Ammon's horn (tissue), 1 donor: ENCODE measurements around the gene CACNA1D.

Source experiments
- DNase-seq: peaks from one replicate; pipeline ENCODE4 v3.0.0-alpha.2; 2016; ENCODE audit warnings: low spot score

Gene CACNA1D

GRCh38 chr3:53822331-53822741 lies 327.9 kb downstream of the CACNA1D start:
- DNase-seq: no peak

- DNase-seq: no peak
Observed at GRCh38 chr3:53823026-53823955, 328.9 kb downstream of the CACNA1D start.

GRCh38 chr3:53823956-53824657 lies 329.7 kb downstream of the CACNA1D start:
- DNase-seq: no peak

GRCh38 chr3:53824795-53825194 lies 330.4 kb downstream of the CACNA1D start:
- no peak for DNase-seq

GRCh38 chr3:53826048-53826447 lies 331.6 kb downstream of the CACNA1D start:
- no peak for DNase-seq

GRCh38 chr3:53828581-53828980 lies 334.2 kb downstream of the CACNA1D start:
- DNase-seq: no peak

GRCh38 chr3:53829605-53830004 lies 335.2 kb downstream of the CACNA1D start:
- DNase-seq: no peak

- no peak for DNase-seq
Observed at GRCh38 chr3:53830944-53831343, 336.5 kb downstream of the CACNA1D start.

GRCh38 chr3:53833053-53833645 lies 338.7 kb downstream of the CACNA1D start:
- DNase-seq: no peak

- DNase-seq: no peak
Observed at GRCh38 chr3:53833700-53834099, 339.3 kb downstream of the CACNA1D start.

- no peak for DNase-seq
Observed at GRCh38 chr3:53834429-53835095, 340.2 kb downstream of the CACNA1D start.

GRCh38 chr3:53835257-53835656 lies 340.8 kb downstream of the CACNA1D start:
- no peak for DNase-seq

- DNase-seq: no peak
Observed at GRCh38 chr3:53836084-53836872, 341.9 kb downstream of the CACNA1D start.

GRCh38 chr3:53837331-53837730 lies 342.9 kb downstream of the CACNA1D start:
- DNase-seq: no peak

GRCh38 chr3:53841296-53841695 lies 346.9 kb downstream of the CACNA1D start:
- no peak for DNase-seq

- peak; percentile 92 for DNase-seq
Observed at GRCh38 chr3:53842436-53843194, 348.2 kb downstream of the CACNA1D start.

- peak; percentile 53 for DNase-seq
Observed at GRCh38 chr3:53843195-53844177, 349.1 kb downstream of the CACNA1D start.

GRCh38 chr3:53844262-53845102 lies 350.1 kb downstream of the CACNA1D start:
- peak; percentile 54 for DNase-seq
